Measurements from ENCODE around the gene FCHSD1. TPM values are rescaled to one million over a fixed set of nuclear protein-coding genes. Genes with fewer than 3 reads are reported as not detected.

The FCHSD1 gene
- total and polyA plus RNA-seq, 2 donors (not counting 1 experiment from before 2014, with no cell fraction given), result 123 to 193 TPM

- no peak overlapping the region for H3K4me2 ChIP-seq (replicated peaks; ENCODE audit: low read depth, low read length, poor library complexity, severe bottlenecking)
- Mint-ChIP-seq H3K4me3 (no peak overlapping the region), H3K9me3 (ENCODE audit: insufficient read depth) (no peaks in the 10 kb centered on the region), H3K27me3 (no peaks in the 10 kb centered on the region), H3K27ac (no peak overlapping the region), H3K4me1 (peaks cover 33% of the 10 kb centered on the region)
- ChIA-PET POLR2A (no interaction called here), CTCF (interaction anchor here (0.7 to 10.3 kb wide), 7 partner anchors 8 to 69 kb away, joined by 3 to 124 read pairs (median 7); partner anchors contain the start of gene DIAPH1)
- no peaks in the 10 kb centered on the region for H3K9me3 ChIP-seq (ENCODE audit: control extremely low read depth in 1 of 3, control insufficient read depth in 2 of 3, insufficient read depth in 1 of 3, low read length in 2 of 3)
- ATAC-seq (ENCODE audit: low read depth), result no peak
- peaks cover 23 to 25% of the 10 kb centered on the region in 2 donors for H3K4me1 ChIP-seq (ENCODE audit: control insufficient read depth in 2 of 2, insufficient read depth in 2 of 2, low read length in 2 of 2)
- TF ChIP-seq EZH2 (IDR thresholded peaks at IDR 0.05; ENCODE audit: borderline replicate concordance, insufficient read depth, low read depth, low read length, poor library complexity, severe bottlenecking), result no peak
- intact Hi-C loops (cut with micrococcal nuclease), result no loop called here
- H2AFZ ChIP-seq (ENCODE audit: insufficient read depth, low read depth, low read length, poor library complexity, severe bottlenecking), result no peak overlapping the region
- no peak overlapping the region for H3K4me3 ChIP-seq (ENCODE audit: control extremely low read depth in 1 of 5, extremely low read depth in 1 of 5, insufficient read depth in 1 of 5, low read depth in 2 of 5, low read length in 4 of 5)
- H3K27me3 ChIP-seq (replicated peaks in 1 of 4; ENCODE audit: control extremely low read depth in 1 of 4, control insufficient read depth in 3 of 4, insufficient read depth in 4 of 4, low read length in 3 of 4), result no peaks in the 10 kb centered on the region
- H4K20me1 ChIP-seq (ENCODE audit: control insufficient read depth, insufficient read depth, low read length, poor library complexity, severe bottlenecking), result peaks cover 23% of the 10 kb centered on the region
- no CpG with 5 or more reads among the region's 2 CpGs for WGBS (ENCODE audit: insufficient coverage)
- H3K9ac ChIP-seq (ENCODE audit: low read length), result no peak overlapping the region
- no peak for DNase-seq
- H3K79me2 ChIP-seq (ENCODE audit: control insufficient read depth, insufficient read depth, low read length), result peaks cover 70% of the 10 kb centered on the region
- H3K27ac ChIP-seq (ENCODE audit: low read length in 2 of 2), result no peak overlapping the region
- peaks cover 1 to 44% of the 10 kb centered on the region in 2 experiments for H3K36me3 ChIP-seq (replicated peaks in 1 of 2; ENCODE audit: control extremely low read depth in 1 of 2, control insufficient read depth in 1 of 2, extremely low read depth in 1 of 2, insufficient read depth in 2 of 2, low read length in 1 of 2)
These were observed 18.6 kb downstream of the FCHSD1 start for GRCh38 chr5:141632650-141633049.

- H3K4me2 ChIP-seq (replicated peaks; ENCODE audit: low read depth, low read length, poor library complexity, severe bottlenecking), result no peak overlapping the region
- WGBS (ENCODE audit: insufficient coverage), result no CpG with 5 or more reads among the region's 5 CpGs
- no peak overlapping the region for H3K4me3 Mint-ChIP-seq
- H3K27ac Mint-ChIP-seq, result no peak overlapping the region
- H3K27ac ChIP-seq (ENCODE audit: low read length in 2 of 2), result no peak overlapping the region
- no peaks in the 10 kb centered on the region for H3K9me3 Mint-ChIP-seq (ENCODE audit: insufficient read depth)
- DNase-seq (no peak), ATAC-seq (ENCODE audit: low read depth) (no peak)
- POLR2A ChIA-PET, result no interaction called here
- peaks cover 25% of the 10 kb centered on the region for H3K4me1 Mint-ChIP-seq
- H3K79me2 ChIP-seq (ENCODE audit: control insufficient read depth, insufficient read depth, low read length), result peaks cover 52% of the 10 kb centered on the region
- intact Hi-C loops (cut with micrococcal nuclease), result no loop called here
- H3K27me3 ChIP-seq (replicated peaks in 1 of 4; ENCODE audit: control extremely low read depth in 1 of 4, control insufficient read depth in 3 of 4, insufficient read depth in 4 of 4, low read length in 3 of 4), result no peaks in the 10 kb centered on the region
- peaks cover 18% of the 10 kb centered on the region for H4K20me1 ChIP-seq (ENCODE audit: control insufficient read depth, insufficient read depth, low read length, poor library complexity, severe bottlenecking)
- no peak overlapping the region for H3K4me3 ChIP-seq (ENCODE audit: control extremely low read depth in 1 of 5, extremely low read depth in 1 of 5, insufficient read depth in 1 of 5, low read depth in 2 of 5, low read length in 4 of 5)
- no peaks in the 10 kb centered on the region for H3K27me3 Mint-ChIP-seq
- H2AFZ ChIP-seq (ENCODE audit: insufficient read depth, low read depth, low read length, poor library complexity, severe bottlenecking), result no peak overlapping the region
- H3K36me3 ChIP-seq (replicated peaks in 1 of 2; ENCODE audit: control extremely low read depth in 1 of 2, control insufficient read depth in 1 of 2, extremely low read depth in 1 of 2, insufficient read depth in 2 of 2, low read length in 1 of 2), result peaks cover 1 to 59% of the 10 kb centered on the region in 2 experiments
- H3K9ac ChIP-seq (ENCODE audit: low read length), result no peak overlapping the region
- CTCF ChIA-PET, result interaction anchor here (0.6 to 10.3 kb wide), 5 partner anchors 11 to 548 kb away, joined by 3 to 124 read pairs (median 6); partner anchors contain the start of gene DIAPH1
- no peaks in the 10 kb centered on the region for H3K9me3 ChIP-seq (ENCODE audit: control extremely low read depth in 1 of 3, control insufficient read depth in 2 of 3, insufficient read depth in 1 of 3, low read length in 2 of 3)
- peaks cover 17 to 19% of the 10 kb centered on the region in 2 donors for H3K4me1 ChIP-seq (ENCODE audit: control insufficient read depth in 2 of 2, insufficient read depth in 2 of 2, low read length in 2 of 2)
- TF ChIP-seq CTCF (IDR thresholded peaks at IDR 0.05) (no peak), EZH2 (IDR thresholded peaks at IDR 0.05; ENCODE audit: borderline replicate concordance, insufficient read depth, low read depth, low read length, poor library complexity, severe bottlenecking) (no peak)
These were observed 20.6 kb downstream of the FCHSD1 start for GRCh38 chr5:141630570-141631140.

Measured in B cell (primary cell).